SU-DHL-6 (cell line): Measurements from ENCODE around the gene VASN.

Experiments used
- H2AFZ ChIP-seq: fragments of 200-600 bp; sonication (generic); 2 replicates; pipeline ENCODE4 v1.6.1; 2014; ENCODE audit warnings: low read depth, mild to moderate bottlenecking, moderate library complexity, mixed read lengths, antibody characterized with exemption, low read length; ENCODE audit not compliant: severe bottlenecking
- H3F3A ChIP-seq: fragments of 200-600 bp; shearing (Covaris generic); 2 replicates; pipeline ENCODE4 v1.6.0; 2016; ENCODE audit warnings: antibody characterized with exemption, mild to moderate bottlenecking; ENCODE audit not compliant: insufficient read depth
- H3K27ac ChIP-seq: fragments of 200-600 bp; sonication (generic); 2 replicates; pipeline ENCODE4 v1.5.1; 2016; ENCODE audit warnings: low read depth, mild to moderate bottlenecking, low read length, moderate library complexity, mixed read lengths
- H3K27me3 ChIP-seq: fragments of 200-600 bp; sonication (generic), shearing (Covaris generic); 2 replicates; pipeline ENCODE4 v1.6.0; 2014; ENCODE audit warnings: mild to moderate bottlenecking, low read length
- H3K36me3 ChIP-seq: fragments of 200-600 bp; sonication (generic); 2 replicates; pipeline ENCODE4 v1.6.1; 2014; ENCODE audit warnings: mild to moderate bottlenecking, low read length, mixed read lengths
- H3K4me2 ChIP-seq: fragments of 300-600, 200-600 bp; shearing (Covaris generic), sonication (generic); 2 replicates; pipeline ENCODE4 v1.6.0; 2014; ENCODE audit warnings: low read length, low read depth, mild to moderate bottlenecking; ENCODE audit not compliant: poor library complexity, severe bottlenecking
- H3K4me3 ChIP-seq: fragments of 200-600 bp; sonication (generic); 2 replicates; pipeline ENCODE4 v1.5.1; 2014; ENCODE audit warnings: antibody characterized with exemption, low read length, mild to moderate bottlenecking, mixed read lengths; ENCODE audit not compliant: insufficient read depth, poor library complexity, severe bottlenecking
- H3K79me2 ChIP-seq: fragments of 200-600 bp; sonication (generic); 2 replicates; pipeline ENCODE4 v1.6.1; 2014; ENCODE audit warnings: mild to moderate bottlenecking, low read length, moderate library complexity; ENCODE audit not compliant: insufficient read depth
- H3K9ac ChIP-seq: fragments of 200-600 bp; sonication (generic); 2 replicates; pipeline ENCODE4 v1.7.0; 2014; ENCODE audit warnings: mild to moderate bottlenecking, low read length
- H3K9me2 ChIP-seq: fragments of 200-600 bp; sonication (generic); replicated peaks from 2 replicates; pipeline ENCODE4 v1.6.1; 2014; ENCODE audit warnings: low read length; ENCODE audit not compliant: insufficient read depth
- H3K9me3 ChIP-seq: fragments of 200-600 bp; sonication (generic); 2 replicates; pipeline ENCODE4 v1.6.1; 2014; ENCODE audit warnings: low read length, mixed read lengths; ENCODE audit not compliant: insufficient read depth
- H4K20me1 ChIP-seq: fragments of 200-600 bp; sonication (generic); 2 replicates; pipeline ENCODE4 v1.6.1; 2014; ENCODE audit warnings: low read depth, mild to moderate bottlenecking, antibody characterized with exemption, low read length, moderate library complexity, mixed read lengths
- CTCF ChIP-seq: fragments of 200-600 bp; sonication (generic); IDR thresholded peaks from one replicate; pipeline ENCODE4 v1.5.1; 2017; ENCODE audit warnings: antibody characterized with exemption, mild to moderate bottlenecking, low read length, moderate library complexity; ENCODE audit not compliant: insufficient read depth, poor library complexity, severe bottlenecking
- EZH2phosphoT487 ChIP-seq: fragments of 200-600 bp; sonication (generic), shearing (Covaris generic); conservative IDR thresholded peaks from 2 replicates; pipeline ENCODE4 v1.6.1; 2018; ENCODE audit warnings: mild to moderate bottlenecking, antibody characterized with exemption, low read length, moderate library complexity, mixed read lengths

VASN gene

DNA sequence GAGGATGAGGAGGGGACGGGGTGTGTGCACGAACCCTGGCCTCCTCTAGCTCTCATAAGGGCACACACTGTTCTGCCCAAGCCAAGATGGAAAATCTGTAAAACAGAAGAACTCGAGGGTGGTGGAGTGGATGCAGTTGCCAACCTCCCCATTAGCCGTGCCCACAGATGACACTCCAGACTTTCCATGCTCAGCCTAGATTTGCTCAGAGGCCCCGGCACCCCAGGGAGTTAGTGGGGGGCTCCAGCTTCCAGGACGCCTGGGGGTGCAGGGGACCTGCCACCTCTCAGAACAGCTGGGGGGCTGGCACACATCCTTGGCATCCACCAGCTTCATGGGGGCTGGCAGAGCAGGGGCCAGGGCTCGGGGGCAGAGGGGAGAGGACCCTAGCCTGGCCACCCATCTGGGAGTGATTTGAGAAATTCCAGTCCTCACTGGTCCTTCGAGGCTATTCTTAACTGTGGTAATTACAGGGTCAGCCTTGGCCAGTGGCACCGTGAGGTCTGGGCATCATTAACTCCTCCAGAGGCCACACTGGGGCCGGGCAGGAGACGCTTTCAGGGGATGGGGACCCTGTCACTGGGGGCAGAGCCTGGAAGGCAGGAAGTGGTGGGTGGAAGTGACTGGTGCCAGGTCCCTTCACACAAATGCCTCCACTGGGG lies 14.3 kb downstream of the VASN start:
- Histone ChIP-seq H3F3A (no peaks in the 10 kb centered on the region), H3K27ac (no peak overlapping the region), H3K4me2 (no peak overlapping the region), H3K9me3 (no peaks in the 10 kb centered on the region), H3K36me3 (no peaks in the 10 kb centered on the region), H2AFZ (no peak overlapping the region), H3K4me3 (no peak overlapping the region), H3K27me3 (no peaks in the 10 kb centered on the region), H4K20me1 (no peaks in the 10 kb centered on the region), H3K79me2 (no peaks in the 10 kb centered on the region), H3K9me2 (no peaks in the 10 kb centered on the region), H3K9ac (no peak overlapping the region)
- TF ChIP-seq CTCF (no peak), EZH2phosphoT487 (no peak)

GRCh38 chr16:4386451-4386805 lies 14.8 kb downstream of the VASN start:
- H3K27ac ChIP-seq, result no peak overlapping the region
- H4K20me1 ChIP-seq, result no peaks in the 10 kb centered on the region
- no peak for TF ChIP-seq EZH2phosphoT487
- no peak for TF ChIP-seq CTCF
- H3K27me3 ChIP-seq, result no peaks in the 10 kb centered on the region
- no peaks in the 10 kb centered on the region for H3K9me3 ChIP-seq
- no peak overlapping the region for H2AFZ ChIP-seq
- H3F3A ChIP-seq, result no peaks in the 10 kb centered on the region
- no peaks in the 10 kb centered on the region for H3K36me3 ChIP-seq
- H3K9ac ChIP-seq, result no peak overlapping the region
- H3K4me3 ChIP-seq, result no peak overlapping the region
- no peak overlapping the region for H3K4me2 ChIP-seq
- no peaks in the 10 kb centered on the region for H3K9me2 ChIP-seq
- no peaks in the 10 kb centered on the region for H3K79me2 ChIP-seq

DNA sequence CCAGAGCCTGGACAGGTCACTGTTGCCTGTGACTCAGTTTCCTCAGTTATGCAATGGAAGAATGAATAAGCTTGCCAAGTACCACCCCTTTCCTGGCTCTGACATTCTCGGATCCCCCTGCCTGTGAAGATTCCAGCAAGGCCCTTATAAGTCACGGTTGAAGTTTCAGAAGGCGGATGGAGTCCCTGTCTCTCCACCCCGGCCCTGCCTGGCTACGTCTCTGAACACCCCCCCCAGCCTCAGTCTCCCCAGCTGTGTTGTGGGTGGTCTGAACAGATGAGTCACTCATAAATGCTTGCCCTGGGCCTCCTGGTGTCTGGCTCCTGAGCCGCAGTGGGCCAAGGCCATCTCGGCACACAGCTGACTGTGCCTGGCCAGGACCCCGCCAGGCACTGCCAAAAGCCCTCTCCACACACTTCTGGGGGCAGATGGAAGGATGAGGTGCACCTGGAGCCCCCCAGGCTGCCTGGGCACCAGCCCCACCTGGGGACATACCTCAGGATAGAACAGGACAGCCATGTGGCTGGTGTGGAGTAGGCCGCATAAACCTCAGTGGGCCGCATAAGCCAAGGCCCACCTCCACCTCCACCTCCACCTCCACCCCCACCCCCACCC lies 15.4 kb downstream of the VASN start:
- H3K9me2 ChIP-seq, result no peaks in the 10 kb centered on the region
- no peaks in the 10 kb centered on the region for H3F3A ChIP-seq
- no peaks in the 10 kb centered on the region for H3K79me2 ChIP-seq
- no peak for TF ChIP-seq CTCF
- no peak for TF ChIP-seq EZH2phosphoT487
- H4K20me1 ChIP-seq, result no peaks in the 10 kb centered on the region
- no peak overlapping the region for H3K9ac ChIP-seq
- no peak overlapping the region for H3K27ac ChIP-seq
- H3K36me3 ChIP-seq, result no peaks in the 10 kb centered on the region
- H3K27me3 ChIP-seq, result no peaks in the 10 kb centered on the region
- no peak overlapping the region for H3K4me2 ChIP-seq
- no peaks in the 10 kb centered on the region for H3K9me3 ChIP-seq
- H2AFZ ChIP-seq, result no peak overlapping the region
- H3K4me3 ChIP-seq, result no peak overlapping the region
